GM18511 (cell line): ENCODE results near the gene ZNF362.
"Not testable (repeated sequence)": the region's sequence is repeated elsewhere in the genome, so short reads cannot be mapped to it uniquely, and the experiment has no call there.

Experiments used
- ATAC-seq: cut with Tn5 transposase; IDR thresholded peaks from one replicate; pipeline ENCODE4 v1.9.1; 2021; ENCODE audit warnings: mild to moderate bottlenecking, moderate library complexity; ENCODE audit not compliant: unreplicated experiment

Gene ZNF362

DNA sequence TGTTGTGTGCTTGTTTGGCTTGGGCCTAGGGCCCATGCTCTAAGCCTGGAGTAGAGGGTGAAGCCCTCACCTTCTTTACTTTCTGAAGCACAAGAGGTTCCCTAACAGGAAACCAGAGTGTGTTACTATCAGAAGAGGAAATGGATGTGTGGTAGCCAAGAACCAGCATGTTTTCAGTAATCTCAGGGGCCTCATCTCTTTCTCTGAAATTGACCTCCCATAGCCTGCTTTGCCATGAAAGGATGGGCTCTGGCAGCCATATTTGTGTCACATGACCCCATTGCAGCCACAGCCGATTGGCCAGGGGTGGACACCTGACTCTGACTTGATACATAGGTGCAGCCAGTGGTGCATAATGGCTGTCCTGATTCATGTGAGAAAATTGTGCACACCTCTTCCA is 46.0 kb downstream of the ZNF362 start:
- ATAC-seq: no peak

DNA sequence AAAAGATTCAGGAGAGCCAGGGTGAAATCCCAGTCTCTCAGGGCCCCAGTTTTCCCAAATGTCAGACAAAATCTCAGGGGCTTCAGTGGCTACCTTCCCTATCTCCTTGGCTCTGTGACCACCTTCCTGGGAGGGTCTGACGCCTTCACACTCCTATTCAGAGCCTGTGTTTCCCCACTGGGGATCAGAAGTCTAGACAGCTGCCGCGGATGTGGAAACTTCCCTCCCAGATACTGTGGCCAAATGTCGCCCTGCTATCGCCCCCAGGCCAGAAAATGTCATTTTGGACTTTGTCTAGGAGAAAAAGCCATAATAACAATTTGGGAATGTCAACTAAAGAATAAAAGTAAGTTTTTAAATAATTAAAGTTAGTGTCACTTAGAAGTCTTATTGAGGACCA is 48.7 kb downstream of the ZNF362 start:
- ATAC-seq: no peak

DNA sequence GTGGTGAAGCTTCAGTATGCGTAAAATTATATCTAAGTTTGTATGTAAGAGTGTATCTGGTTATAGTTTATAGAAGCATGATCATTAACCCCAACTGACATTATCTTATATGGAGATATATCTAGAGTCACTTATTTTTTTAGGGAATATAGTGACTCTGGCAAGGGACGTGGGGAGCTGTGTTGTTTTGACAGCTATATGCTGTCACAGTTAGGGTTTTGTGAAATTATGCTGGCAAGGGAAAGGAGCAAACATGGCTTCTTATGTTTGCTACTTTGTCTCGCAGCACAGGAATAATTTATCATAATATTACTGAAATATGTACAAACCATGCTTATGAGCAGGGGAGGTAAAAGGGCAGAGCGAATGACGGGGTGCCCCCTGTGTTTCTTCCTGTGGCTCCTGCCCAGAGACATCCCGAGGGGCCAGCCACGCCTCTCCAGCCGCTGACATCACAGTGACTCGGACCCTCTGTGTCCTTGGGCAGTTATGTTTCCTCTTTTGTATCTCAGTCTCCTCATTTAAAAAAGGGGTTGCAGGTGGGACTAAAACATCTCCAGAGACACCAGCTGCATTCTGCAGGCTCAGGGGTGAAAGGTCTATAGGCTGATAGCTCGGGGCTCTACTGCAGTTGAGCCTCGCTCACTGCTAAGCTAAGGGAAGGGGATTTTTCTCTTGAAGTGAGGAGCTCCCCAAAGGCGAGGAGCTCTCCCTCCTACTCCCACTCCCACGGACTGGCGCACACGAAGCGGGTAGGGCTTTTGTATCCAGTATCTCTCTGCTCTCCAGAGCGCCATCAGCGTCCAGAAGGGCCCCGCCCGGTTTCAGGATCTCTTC is 49.7 kb downstream of the ZNF362 start:
- no peak for ATAC-seq

DNA sequence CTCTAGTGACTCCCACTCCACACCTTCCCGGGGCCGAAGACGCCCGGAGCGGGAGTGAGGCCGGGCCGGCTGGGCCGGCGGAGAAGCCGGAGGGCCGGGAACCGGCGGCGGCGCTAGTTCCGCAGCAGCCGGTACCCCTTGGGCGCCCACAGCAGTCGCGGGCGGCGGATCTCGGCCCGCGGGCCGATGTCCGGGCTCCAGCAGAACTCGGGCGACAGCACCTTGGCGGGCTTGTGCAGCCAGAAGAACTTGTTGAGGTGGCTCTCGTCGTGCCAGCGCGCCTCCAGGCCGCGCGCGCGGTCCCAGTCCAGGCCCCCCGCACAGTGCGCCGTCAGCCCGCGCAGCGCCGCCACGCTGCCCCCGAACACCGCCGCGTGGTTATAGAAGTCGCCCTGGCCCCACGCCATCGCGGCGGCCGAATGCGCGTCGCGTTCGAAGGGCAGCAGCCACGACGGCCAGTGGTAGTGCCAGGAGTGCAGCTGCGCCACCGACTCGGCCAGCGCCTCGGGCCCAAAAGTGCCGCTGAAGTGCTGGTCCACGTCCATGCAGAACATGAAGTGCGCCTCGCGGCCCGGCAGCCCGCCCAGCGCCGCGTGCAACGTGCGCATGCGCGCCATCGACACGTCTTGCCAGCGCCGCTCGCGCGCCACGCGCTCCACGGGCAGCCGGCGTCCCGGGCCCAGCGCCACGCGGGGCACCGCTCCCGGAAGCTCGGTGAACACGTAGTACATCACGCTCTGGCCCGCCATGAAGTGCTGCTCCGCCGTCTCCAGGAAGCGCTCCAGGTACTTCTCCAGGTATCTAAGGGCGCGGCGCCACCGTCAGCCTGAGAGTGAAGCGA is 50.6 kb downstream of the ZNF362 start:
- ATAC-seq: no peak

DNA sequence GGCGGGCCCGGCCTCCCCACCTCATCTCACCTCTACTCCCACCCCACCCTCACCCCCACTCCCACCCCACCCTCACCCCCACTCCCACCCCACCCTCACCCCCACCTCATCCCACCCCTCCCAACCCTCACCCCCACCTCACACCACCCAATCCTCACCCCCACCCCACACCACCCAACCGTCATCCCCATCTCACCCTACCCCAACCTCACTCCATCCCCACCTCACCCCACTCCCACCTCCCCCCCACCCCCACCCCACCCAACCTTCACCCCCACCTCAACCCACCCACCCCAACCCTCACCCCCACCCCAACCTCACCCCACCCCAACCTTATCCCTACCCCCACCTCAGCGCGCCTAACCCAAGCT is 51.2 kb downstream of the ZNF362 start:
- ATAC-seq: no peak

DNA sequence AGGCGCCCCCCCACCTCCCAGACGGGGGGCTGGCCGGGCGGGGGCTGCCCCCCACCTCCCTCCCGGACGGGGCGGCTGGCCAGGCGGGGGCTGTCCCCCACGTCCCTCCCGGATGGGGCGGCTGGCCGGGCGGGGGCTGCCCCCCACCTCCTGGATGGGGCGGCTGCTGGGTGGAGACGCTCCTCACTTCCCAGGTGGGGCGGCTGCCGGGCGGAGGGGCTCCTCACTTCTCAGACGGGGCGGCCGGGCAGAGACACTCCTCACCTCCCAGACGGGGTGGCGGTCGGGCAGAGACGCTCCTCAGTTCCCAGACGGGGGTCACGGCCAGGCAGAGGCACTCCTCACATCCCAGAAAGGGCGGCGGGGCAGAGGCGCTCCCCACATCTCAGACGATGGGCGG is 53.1 kb downstream of the ZNF362 start:
- ATAC-seq: not testable (repeated sequence)

DNA sequence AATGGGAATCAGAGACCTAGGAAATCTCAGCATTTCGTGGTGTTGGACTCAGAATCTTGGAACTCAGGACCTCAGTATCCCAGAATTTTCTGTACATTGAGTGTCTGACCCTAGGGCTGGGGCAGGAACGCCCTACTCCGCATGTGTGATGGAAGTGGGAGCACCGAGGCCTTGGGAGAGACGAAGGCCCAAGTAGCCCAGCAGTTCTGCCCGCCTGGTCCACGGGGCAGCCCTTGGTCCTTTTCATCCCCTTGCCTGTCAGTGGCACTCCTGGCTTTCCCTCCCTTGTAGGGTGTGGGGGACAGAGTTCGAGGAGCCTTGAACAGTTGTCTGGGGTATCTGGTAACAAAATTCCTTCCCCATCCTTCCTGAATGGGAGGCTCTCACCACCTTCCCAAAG is 54.4 kb downstream of the ZNF362 start:
- ATAC-seq: no peak

DNA sequence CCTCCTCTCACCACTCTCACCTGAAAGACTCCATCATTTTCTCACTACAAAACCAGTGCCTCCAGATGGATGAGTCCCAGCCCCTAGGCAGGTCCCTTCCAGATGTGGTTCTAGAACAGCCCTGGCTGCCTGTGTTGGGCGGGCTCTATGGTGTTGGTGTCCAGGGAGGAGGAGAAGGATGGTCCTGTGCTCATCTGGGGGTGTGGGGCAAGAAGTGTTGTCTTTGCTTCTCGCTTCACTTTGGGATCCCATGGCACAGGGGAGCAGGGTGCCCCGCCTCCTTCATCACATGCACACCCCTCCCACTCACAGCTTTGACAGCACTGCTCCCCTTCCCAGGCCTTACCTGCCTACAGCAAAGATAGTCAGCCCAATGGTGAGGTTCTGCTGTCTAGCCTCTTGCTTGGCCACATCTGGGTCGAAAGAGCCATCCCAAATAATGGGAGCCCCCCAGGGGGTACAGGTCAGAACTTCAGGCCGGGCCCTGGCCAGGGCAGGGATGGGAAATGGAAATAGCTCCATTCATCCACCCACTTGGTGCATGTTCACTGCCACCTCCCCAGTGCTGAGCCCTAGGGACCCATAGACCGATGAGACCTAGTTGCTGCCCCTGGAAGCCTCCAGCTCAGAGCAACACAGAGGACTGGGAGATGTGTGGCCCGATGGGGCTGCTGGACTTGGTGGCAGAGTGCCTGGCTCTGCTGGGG is 55.6 kb downstream of the ZNF362 start:
- ATAC-seq: no peak

DNA sequence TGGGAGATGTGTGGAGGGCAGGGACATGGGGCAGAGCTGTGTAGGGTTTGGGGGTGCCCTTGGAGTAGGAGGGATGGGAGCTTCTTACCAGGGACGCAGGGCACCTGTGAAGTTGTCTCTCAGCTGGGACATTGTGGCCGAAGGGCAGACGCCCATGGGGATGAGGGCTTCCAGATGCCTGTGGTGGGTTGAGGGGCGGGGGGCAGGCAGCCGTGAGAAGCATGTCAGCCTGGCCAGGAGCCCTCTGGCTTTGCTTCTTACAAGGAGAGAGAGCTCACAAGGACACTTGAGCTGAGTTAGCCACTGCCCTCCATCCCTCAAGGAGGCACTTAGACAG is 56.1 kb downstream of the ZNF362 start:
- no peak for ATAC-seq

DNA sequence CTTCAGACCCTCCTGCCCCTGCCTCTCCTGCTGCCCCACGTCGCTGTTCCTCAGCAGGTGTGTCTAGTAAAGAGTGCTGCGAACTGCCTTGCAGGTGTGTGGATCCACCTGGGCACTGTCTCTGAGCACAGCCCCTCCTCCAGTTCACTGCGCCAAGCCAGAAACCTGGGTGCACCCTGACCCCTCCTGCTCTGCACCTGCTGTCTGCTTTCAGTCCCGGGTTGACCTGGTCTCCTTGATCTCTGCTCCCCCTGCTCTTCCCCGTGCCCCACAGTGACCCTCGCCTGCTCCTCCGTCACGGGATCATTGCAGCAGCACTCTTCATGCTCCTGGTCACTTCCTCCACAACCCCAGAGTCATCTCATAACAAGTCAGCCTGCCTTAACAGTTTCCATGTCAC is 58.1 kb downstream of the ZNF362 start:
- ATAC-seq: no peak

DNA sequence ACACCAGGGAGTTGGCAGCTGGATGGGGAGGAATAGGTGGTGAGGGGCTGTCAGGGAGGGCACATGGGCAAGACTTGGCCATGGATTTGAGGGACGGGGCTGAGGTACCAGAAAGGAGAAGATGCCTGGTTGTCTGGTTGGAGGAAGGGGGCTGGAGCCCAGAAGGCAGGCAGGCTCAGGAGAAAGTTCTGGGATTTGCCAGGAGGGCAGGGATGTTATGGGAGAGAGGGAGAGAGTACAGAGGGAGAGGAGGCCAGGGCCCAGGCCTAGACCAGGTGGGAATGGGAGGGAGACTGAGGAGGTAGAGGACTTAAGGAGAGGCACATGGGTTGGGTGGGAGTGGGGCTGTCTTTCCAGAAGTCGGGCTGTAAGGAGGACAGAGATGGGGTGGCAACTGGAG is 60.3 kb downstream of the ZNF362 start:
- no peak for ATAC-seq

DNA sequence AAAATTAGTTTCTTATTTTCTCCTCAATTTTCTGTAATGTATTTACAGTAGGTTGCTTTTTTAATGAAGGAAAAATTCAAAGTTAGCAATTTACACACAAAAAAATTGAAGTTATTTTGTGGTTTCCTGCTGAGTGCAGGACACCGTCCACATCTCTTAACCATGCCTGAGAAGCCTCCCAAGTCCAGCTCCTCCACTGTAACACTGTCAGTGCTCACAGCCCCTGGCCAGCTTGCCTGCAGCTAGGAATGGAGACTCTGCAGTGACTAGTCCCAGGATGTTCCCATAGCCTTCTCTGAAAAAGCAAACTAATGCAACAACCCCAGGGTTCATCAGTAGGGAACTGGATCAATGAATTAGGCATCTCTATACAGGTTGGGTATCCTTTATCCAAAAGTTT is 61.1 kb downstream of the ZNF362 start:
- no peak for ATAC-seq

DNA sequence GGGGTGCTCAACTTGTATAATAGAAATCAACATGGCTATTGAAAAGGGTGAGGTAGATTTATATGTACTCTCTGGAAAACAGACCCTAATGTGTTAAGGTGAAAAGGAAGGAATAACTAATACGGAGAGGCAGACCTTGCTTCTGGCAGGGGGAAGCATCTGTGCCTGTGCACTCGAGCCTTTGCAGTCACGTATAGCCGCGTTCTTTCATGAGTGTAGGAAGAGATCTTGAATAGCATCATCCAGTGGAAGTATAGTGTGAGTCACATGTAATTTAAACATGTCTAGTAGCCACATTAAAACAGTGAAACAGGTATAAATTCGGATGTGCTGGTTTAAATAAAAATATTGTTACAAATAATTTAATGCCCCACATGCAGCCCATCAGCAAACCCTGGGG is 61.7 kb downstream of the ZNF362 start:
- ATAC-seq: no peak

DNA sequence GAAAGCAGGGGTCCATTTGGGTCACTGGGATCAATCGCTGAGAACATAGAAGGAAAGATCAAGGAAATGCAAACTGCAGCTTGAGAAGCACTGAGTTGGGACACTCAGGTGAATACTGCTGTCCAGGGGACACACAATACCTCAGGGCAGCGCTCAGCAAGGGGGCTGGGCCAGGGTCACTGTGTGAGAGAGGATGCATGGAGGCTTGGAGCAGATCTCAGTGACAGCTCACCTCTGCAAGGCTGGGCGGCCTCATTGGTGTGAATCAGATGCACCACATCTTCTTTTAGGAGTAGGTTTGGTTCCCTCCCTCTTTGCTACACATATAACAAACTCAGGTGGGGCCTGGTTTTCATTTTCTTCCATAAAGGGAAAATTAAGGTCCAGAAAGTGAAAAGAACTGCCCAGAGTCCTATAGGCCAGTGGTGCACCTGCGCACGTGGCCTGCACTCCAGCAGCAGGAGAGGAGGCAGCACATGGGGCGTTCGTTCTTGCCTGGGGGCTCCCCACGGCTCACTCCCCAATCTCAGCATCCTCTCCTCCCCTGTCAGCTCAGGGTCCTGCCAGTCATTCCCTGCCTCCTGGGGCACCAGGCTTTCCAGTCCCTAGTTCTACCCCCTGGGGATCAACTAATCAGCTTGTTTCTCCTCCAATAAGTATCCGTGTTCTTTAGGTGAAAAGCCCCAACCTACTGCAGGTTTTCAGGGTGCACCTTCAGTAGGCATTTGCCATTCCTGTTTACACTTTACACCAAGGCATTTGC is 63.1 kb downstream of the ZNF362 start:
- ATAC-seq: no peak

DNA sequence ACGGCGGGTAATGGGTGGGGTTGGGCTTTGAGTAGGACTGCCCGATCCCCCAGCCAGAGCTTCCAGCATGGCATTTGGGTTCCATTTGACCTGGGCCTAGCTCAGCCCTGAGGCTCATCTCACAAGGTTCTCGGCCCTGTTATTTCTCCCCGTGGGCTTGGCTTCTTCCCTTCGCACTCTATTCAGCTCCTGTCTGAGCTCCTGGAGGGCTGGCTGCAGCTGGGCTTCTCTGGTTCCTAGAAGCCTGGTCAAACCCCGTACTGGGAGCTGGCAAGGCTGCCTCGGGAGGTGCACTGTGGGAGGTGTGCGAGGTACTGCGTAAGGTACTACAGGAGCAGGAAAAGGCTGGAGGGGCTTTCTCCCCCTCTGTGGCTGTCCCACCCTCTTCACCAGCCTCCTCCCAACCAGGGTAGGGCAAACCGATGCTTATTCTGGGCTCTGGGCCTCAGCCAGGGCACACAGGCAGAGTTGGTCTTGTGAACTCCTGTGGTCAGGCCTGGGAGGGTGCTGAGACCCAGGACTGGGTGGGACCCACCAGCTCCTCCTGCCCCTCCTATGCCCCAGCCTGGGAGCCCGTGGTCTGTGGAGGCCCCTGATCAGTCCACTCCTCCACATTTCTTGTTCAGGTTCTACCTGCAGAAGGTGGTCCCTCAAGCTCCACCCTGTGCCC is 63.8 kb downstream of the ZNF362 start:
- no peak for ATAC-seq

DNA sequence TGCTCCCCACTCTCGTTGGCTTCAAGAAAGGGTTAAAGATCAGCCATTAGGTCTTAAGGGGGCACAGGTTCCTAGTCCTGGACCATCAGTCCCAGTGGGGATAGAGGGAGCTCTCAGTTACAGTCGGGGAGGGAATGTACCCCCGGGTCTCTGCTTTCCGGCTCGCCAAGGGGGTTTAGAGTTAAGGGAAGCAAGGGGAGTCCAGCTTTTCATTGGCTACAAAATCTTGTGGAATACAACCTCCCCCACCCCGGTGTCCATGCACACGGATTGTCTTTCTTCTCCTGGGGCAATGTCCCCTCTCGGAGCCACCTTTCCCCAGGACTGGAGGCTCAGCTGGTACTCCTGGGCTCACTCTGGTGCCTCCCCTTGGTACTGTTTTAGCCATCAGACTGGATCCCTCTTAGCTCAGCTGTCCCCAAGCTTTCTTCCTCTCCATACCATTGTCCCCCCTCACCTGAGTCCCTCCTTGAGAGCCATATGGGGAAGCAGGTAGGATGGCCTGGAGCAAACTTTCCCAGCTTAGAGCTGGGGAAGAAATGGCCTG is 64.4 kb downstream of the ZNF362 start, which contains the start of gene A3GALT2:
TSS of gene A3GALT2 (minus strand) at position 480 of the 547 bp plus-strand sequence. CDS start at position 480, 0 bp downstream.
- ATAC-seq: no peak

DNA sequence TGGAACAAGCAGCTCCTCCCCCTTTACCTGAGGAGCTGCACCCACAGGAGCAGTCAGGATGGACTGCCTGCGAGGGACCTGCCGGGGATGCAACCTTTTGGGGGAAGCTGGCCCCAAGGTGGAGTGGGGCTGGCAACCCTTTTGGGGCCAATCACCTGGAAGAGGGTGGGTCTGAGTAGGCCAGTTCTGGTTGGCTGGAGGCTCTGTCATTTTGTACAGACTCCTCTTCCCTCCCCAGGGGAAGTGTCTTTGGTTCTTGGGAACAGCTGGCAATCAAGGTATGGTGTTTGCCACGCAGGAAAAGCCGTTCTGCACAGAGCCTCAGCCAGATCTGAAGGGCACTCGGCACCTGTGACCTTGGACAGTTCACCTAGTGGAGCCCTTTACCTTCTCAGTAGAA is 64.9 kb downstream of the ZNF362 start:
- ATAC-seq: no peak

DNA sequence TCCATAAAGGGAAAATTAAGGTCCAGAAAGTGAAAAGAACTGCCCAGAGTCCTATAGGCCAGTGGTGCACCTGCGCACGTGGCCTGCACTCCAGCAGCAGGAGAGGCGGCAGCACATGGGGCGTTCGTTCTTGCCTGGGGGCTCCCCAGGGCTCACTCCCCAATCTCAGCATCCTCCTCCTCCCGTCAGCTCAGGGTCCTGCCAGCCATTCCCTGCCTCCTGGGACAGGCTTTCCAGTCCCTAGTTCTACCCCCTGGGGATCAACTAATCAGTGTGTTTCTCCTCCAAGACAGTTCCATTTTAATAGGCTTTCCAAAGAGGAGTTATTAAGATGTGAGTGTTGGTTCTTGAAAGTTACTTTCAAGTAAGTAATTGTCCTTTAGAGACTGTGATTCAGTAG is 65.8 kb downstream of the ZNF362 start:
- no peak for ATAC-seq

DNA sequence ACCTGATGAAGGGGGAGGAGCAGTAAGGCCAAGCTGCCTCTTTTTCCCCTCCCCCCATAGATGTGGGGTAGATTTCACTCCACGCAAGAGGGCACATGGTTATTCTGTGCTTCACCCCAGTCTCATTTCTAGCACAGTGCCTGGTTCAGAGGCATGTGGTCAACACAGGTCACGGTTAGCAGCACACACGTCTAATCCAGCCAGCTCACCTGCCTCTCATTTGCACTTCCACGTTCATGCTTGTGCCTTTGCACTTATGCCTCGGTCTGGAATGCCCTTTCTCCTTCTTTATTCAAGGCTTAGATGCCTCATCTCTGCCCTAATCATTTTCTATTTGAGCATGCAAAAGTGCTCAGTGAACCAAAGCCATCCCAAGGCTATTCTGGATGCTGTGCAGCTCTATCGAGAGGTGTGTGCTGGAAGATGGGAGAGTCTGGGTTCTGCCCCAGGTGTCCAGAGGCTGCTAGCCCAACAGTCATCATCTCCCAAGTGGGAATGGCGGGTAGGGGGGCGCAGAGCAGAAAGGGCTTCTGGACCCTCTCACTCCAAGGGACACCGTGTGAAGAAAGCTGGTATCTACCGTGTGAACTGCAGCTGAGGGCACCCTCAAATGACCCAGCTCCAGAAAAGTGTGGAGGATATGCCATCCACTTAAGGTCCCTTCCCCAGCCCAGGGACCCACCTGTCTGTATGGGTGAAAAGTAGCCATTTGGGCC is 66.7 kb downstream of the ZNF362 start:
- no peak for ATAC-seq
